Hematopoietic multipotent progenitor cell (in vitro differentiated cells): Measurements from ENCODE around the gene ZCCHC24. TPM values are rescaled to one million over a fixed set of nuclear protein-coding genes. Genes with fewer than 3 reads are reported as not detected.
A peak's percentile ranks its signal among the peaks of the same experiment; 100 is the strongest.

Source experiments
- DNase-seq, 3 donors: peaks; one replicate each; pipeline ENCODE4 v3.0.0-alpha.2; 2011 to 2015; ENCODE audit warnings: low read depth in 2 of 3, low spot score in 2 of 3
- total RNA-seq: library from RNA; depleted of rRNA; stranded (reverse); fragments of >200 nt; gene quantifications from one replicate; pipeline ENCODE4 v1.2.3, GENCODE V29; 2012

Gene ZCCHC24
- total RNA-seq, 1 donor = 2.2 TPM

DNA sequence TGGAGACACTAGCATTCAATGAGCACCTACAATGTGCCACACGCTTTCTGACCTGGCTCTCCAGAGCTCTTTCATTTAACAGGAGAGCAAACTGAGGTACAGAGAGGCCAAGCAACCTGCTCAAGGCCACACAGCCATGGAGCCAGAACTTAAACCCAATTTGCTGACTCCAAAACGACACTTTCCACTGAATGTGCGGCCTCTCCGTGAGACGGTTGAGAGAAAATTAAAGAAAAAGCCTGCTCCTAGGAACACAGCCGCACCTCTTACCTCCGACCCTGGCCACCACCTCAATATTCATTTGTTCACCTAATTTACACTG lies 42.8 kb downstream of the ZCCHC24 start:
- DNase-seq = no peak

DNA sequence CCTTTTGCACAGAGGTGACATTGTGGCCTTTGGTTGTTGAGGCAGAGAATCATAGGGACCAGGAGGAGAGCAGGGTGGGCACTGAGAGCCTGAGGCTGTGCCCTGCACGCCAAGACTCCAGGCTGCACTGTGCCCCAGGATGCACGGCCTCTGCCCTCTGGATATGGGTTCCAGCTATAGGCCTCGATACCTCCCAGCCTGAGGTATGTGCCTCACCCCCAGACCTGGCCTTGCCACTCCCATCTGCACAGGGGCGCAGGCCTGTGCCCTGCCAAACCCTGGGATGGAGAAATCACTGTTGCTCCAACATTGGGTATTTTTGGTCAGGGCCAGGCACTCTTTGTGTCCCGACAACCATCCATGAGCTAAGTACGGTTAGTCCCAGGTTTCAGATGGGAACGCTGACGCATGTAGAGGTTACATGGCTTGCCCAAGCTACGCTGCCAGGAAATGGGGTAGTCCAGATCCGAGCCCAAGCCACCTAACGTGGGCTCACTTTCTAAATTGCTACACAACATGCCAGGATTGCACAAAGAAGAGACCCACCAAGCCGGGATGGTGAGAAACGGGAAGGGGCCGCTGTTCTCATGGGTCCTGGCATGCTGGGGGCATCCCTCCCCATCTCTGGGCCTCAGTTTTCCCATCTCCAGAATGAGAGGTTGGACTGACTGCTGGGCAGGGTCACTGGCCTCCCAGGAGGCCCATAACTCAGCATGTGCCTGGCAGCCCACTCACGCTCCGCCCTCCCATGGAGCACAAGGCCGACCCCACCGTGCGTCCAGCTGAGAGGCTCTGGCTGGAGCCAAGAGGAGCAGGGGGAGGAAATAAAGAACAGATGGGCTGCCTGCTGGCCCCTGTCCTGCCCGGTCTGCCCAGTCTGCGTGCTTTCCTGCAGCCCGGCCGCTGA lies 44.2 kb downstream of the ZCCHC24 start:
- DNase-seq = no peak

- DNase-seq = peak in 2 of 3 donors; percentile 40 to 50
Measured at GRCh38 chr10:79400146-79401004, 45.0 kb downstream of the ZCCHC24 start.

- no peak for DNase-seq
Measured at GRCh38 chr10:79399223-79399831, 46.1 kb downstream of the ZCCHC24 start.

DNA sequence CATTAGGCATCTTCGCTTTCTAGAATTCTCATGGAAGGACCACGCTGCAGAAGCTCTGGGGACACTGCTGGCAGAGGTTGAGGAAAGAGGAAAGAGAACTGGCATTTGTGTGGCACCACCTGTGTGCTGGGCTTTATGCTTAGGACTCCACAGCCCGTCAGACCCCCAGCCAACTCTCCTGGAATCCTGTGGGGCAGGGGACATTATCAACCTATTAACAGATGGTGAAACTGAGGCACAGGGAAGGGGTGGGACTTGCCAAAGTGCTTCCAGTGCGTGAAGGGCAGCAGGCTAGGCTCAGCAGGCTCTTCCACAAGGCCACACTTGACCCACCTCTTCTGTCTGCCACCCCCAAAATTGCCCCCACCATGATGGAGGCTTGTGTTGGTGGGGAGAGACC lies 46.8 kb downstream of the ZCCHC24 start:
- DNase-seq = no peak

- DNase-seq = no peak
Measured at GRCh38 chr10:79397575-79398303, 47.7 kb downstream of the ZCCHC24 start.

DNA sequence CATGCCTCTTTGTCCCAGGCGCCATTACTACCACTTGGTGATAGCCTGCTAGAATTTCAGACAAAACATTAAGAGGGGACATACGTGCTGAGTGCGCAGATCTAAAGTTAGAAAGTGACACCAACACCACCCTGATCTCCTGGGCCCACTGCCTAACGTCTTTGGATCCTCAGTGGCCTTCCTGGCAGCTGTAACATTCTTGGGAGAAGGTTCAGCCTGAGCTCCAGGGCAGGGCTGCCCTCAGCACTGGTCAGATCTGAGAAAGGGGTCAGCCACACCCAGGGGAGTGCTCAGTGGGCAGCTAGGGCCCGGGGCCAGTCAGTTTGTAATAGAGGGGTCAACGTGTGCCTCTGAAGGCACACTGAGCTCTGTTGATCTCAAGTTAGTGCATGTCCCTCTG lies 48.4 kb downstream of the ZCCHC24 start:
- no peak for DNase-seq

- DNase-seq = no peak
Measured at GRCh38 chr10:79396520-79396919, 48.9 kb downstream of the ZCCHC24 start.

DNA sequence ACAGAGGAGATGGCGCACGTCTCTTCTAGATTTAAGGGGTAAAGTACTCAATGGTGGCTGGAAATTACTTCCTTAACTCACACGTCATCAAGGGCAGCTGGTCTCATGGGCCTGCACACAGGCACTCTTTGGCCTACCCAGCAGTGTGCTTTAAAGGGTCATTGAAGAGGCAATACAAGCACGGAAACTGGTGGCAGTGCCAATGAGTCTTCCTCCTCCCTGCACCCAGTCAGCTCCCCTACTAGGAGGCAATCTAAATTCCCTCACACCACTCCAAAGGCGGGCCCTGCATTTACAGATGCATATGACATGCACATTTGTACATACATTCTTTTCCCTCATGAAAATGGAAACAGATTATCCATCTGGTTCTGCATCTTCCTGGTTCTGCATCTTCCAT lies 50.8 kb downstream of the ZCCHC24 start:
- no peak for DNase-seq

- no peak for DNase-seq
Measured at GRCh38 chr10:79393924-79394610, 51.4 kb downstream of the ZCCHC24 start.

GRCh38 chr10:79393221-79393923 lies 52.1 kb downstream of the ZCCHC24 start:
- DNase-seq = no peak

GRCh38 chr10:79392506-79393176 lies 52.8 kb downstream of the ZCCHC24 start:
- DNase-seq = no peak

- no peak for DNase-seq
Measured at GRCh38 chr10:79392020-79392398, 53.4 kb downstream of the ZCCHC24 start.

DNA sequence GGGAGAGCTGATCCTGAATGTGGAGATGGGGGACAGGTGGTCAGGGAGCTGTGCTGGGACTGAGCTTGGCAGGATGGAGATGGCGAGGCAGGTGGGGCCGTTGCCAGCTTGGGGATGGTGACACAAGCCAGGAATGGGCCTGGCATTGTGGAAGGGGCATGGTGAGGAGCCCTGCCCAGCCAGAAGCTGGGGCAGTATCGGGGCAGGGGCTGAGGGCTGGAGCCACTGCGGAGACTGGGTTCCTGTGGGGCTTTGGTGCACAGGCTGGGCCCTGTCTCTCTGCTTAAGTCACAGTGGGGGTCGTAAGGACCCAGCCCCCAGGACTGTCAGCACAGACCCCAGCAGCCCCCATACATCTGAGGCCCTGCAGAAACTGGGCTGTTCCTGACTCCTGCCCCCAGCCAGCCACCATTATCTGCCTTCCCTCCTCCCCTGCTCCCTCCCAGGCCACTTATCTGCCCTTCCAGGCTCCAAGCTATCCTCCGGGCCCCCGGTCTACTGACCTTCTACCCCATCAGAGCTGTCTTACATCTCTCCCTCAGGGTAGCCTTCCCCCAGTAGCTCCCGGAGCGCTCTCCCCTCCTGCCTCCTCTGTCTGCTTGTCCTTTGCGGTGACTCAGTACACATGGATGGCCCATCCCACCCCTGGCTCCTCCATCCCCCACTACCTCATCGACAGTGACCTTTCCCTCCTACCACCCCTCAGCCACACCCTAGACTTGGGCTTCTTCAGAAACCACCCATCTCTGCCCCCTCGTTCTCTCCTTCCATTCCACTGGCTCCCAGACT lies 54.0 kb downstream of the ZCCHC24 start:
- DNase-seq = no peak

DNA sequence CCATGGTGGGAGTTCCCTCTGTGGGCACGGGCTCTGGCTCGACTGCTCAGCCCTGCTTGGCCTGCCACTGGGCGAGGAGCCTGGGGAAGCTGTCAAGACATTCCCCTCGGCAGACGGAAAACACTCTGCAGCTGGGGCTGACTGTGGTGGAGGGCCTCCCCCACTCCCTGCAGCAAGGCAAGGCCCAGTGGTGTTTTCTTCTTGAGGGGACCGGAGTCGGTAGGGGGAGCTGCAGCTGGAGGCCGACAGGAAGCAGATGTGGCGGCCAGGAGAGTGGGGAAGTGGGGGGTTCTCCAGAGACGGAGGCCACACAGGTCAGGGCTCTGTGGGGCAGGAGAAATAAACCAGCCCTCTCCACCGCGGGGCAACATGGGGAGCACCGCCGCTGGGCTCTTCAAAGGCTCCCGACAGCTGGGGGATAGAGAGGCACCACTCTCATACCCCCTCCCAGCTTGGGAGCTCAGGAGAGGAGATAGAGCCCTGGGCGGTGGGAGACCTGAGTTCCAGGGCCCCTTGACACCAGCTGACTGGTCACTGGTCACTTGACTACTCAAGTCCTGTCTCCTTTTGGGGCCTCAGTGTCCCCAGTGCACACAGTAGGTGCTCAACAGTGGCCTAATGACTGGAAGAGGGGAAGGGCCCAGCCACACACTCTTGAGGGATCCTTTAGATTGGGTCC lies 54.7 kb downstream of the ZCCHC24 start:
- peak in 2 of 3 donors; percentile 72 to 91 for DNase-seq

GRCh38 chr10:79390057-79390456 lies 55.4 kb downstream of the ZCCHC24 start:
- no peak for DNase-seq

DNA sequence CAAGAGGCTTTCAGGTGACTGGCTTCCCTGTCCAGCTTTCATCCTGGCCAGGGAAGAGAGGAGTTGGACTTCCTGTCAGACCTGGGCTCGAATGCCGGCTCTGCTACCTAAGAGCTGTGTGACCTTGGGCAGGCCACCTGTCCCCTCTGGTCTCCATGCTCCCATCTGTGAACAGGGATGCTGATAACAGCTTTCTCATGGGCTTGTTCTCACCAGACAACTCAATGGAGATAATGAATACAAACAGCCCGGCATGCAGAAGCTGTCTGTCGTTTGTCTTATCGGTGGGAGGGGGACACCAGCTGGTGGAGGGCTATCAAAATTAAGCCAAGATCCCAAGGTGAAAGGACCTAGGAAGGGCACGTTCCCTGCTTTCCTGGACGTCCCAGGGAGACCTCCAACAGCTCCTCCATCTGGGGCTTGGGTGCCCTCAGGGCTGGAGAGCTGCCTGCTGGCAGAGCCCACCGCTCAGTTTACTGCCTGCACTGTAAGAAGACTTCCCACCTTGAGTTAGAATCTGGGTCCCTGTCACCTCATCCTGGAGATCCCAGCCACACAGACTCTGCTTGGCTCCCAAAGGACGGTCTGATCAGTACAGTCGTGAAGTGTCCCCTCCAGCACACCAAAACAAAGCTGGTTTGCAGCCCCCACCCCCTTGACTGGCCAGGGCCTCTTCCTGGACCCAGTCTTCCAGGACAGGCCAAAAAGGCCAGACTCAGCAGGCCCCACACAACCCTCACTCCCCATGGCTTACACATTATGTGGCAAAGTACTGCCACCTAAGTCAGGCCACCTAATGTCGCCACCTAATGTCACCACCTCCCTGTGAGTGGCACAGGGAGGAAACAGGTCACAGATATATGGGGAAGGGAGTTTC lies 57.2 kb downstream of the ZCCHC24 start:
- DNase-seq = no peak
